WTC11 (cell line): ENCODE measurements around the gene TNNI2. TPM values are rescaled to one million over a fixed set of nuclear protein-coding genes. Genes with fewer than 3 reads are reported as not detected.

Experiments
- ATAC-seq: fragments of 200-7000 bp; cut with Tn5 transposase; 2 replicates; pipeline ENCODE4 v1.10.0; 2021; ENCODE audit warnings: mild to moderate bottlenecking, moderate library complexity
- CTCF ChIA-PET: fragments of 300-600 bp; sonication (Branson Sonifier 250); formaldehyde crosslinking; loops from one replicate; lab custom pipeline; 2021; ENCODE audit warnings: antibody characterized with exemption; lab: Charles Lee
- POLR2A ChIA-PET: fragments of 350-600 bp; sonication (Branson Sonifier 250); formaldehyde crosslinking; loops from one replicate; lab custom pipeline; 2021; ENCODE audit warnings: antibody characterized with exemption; lab: Charles Lee
- DNase-seq: peaks from one replicate; pipeline ENCODE4 v3.0.0; 2021; ENCODE audit warnings: low spot score
- H3K27ac Mint-ChIP-seq: 2 replicates; pipeline ENCODE4 v1.8.0; 2021; ENCODE audit warnings: mixed read lengths
- H3K27me3 Mint-ChIP-seq: 2 replicates; pipeline ENCODE4 v1.8.0; 2021; ENCODE audit warnings: low read depth, mild to moderate bottlenecking, moderate library complexity, mixed read lengths
- H3K36me3 Mint-ChIP-seq: 2 replicates; pipeline ENCODE4 v1.8.0; 2021; ENCODE audit warnings: mixed read lengths
- H3K4me1 Mint-ChIP-seq: 2 replicates; pipeline ENCODE4 v1.8.0; 2022; ENCODE audit warnings: mixed read lengths
- H3K4me3 Mint-ChIP-seq: 2 replicates; pipeline ENCODE4 v1.8.0; 2021; ENCODE audit warnings: mild to moderate bottlenecking, moderate library complexity, mixed read lengths
- H3K9me3 Mint-ChIP-seq: 2 replicates; pipeline ENCODE4 v1.8.0; 2021; ENCODE audit warnings: mixed read lengths
- E2F4 ChIP-seq: sonication (generic); formaldehyde crosslinking; IDR thresholded peaks from 2 replicates; pipeline ENCODE4 v1.8.1; 2022; ENCODE audit warnings: low read depth, mild to moderate bottlenecking, moderate library complexity, missing genetic modification reagents, borderline replicate concordance
- E2F5 ChIP-seq: sonication (generic); formaldehyde crosslinking; IDR thresholded peaks from 2 replicates; pipeline ENCODE4 v1.8.1; 2022; ENCODE audit warnings: mild to moderate bottlenecking, moderate library complexity, missing genetic modification reagents
- ELF4 ChIP-seq: sonication (generic); formaldehyde crosslinking; IDR thresholded peaks from 2 replicates; pipeline ENCODE4 v1.8.1; 2022; ENCODE audit warnings: low read depth, mild to moderate bottlenecking, moderate library complexity, missing genetic modification reagents
- EMX1 ChIP-seq: fragments of 250-450 bp; sonication (Bioruptor Pico); IDR thresholded peaks from 2 replicates; pipeline ENCODE4 v1.8.0; 2021; ENCODE audit warnings: mild to moderate bottlenecking
- FOXK1 ChIP-seq: sonication (generic); formaldehyde crosslinking; IDR thresholded peaks from 2 replicates; pipeline ENCODE4 v1.8.0; 2022; ENCODE audit warnings: mild to moderate bottlenecking, moderate library complexity, missing genetic modification reagents
- GRHL2 ChIP-seq: fragments of 250-450 bp; sonication (Bioruptor Pico); IDR thresholded peaks from 2 replicates; pipeline ENCODE4 v1.8.0; 2022; ENCODE audit warnings: mild to moderate bottlenecking, moderate library complexity; ENCODE audit not compliant: insufficient replicate concordance, severe bottlenecking
- IRF2 ChIP-seq: sonication (generic); formaldehyde crosslinking; IDR thresholded peaks from 2 replicates; pipeline ENCODE4 v1.8.0; 2022; ENCODE audit warnings: low read depth, missing genetic modification reagents, borderline replicate concordance
- MYBL2 ChIP-seq: sonication (generic); formaldehyde crosslinking; IDR thresholded peaks from 2 replicates; pipeline ENCODE4 v1.8.1; 2023; ENCODE audit warnings: mild to moderate bottlenecking, moderate library complexity, missing genetic modification reagents
- PREB ChIP-seq: sonication (generic); formaldehyde crosslinking; IDR thresholded peaks from 2 replicates; pipeline ENCODE4 v1.8.1; 2022; ENCODE audit warnings: mild to moderate bottlenecking, missing genetic modification reagents, moderate library complexity, borderline replicate concordance
- RELA ChIP-seq: sonication (generic); formaldehyde crosslinking; IDR thresholded peaks from 2 replicates; pipeline ENCODE4 v1.8.1; 2022; ENCODE audit warnings: missing genetic modification reagents, mild to moderate bottlenecking, borderline replicate concordance
- STAT6 ChIP-seq: sonication (generic); formaldehyde crosslinking; conservative IDR thresholded peaks from 2 replicates; pipeline ENCODE4 v1.8.1; 2023; ENCODE audit warnings: mild to moderate bottlenecking, low read depth, missing genetic modification reagents, moderate library complexity
- TCF7 ChIP-seq: sonication (generic); formaldehyde crosslinking; IDR thresholded peaks from 2 replicates; pipeline ENCODE4 v1.8.0; 2022; ENCODE audit warnings: mild to moderate bottlenecking, low read depth, missing genetic modification reagents, moderate library complexity
- TEAD1 ChIP-seq: sonication (generic); formaldehyde crosslinking; IDR thresholded peaks from 2 replicates; pipeline ENCODE4 v1.8.0; 2022; ENCODE audit warnings: mild to moderate bottlenecking, missing genetic modification reagents
- ZBTB43 ChIP-seq: sonication (generic); formaldehyde crosslinking; IDR thresholded peaks from 2 replicates; pipeline ENCODE4 v1.8.1; 2023; ENCODE audit warnings: mild to moderate bottlenecking, missing genetic modification reagents
- ZNF425 ChIP-seq: fragments of 250-450 bp; sonication (Bioruptor Pico); conservative IDR thresholded peaks from 2 replicates; pipeline ENCODE4 v1.9.0; 2021; ENCODE audit warnings: mild to moderate bottlenecking
- total RNA-seq: library from RNA; stranded (reverse); gene quantifications from 3 replicates; pipeline ENCODE4 v1.2.3, GENCODE V29; 2021
- TF ChIP-seq, protein P1 (sequence below): sonication (generic); formaldehyde crosslinking; IDR thresholded peaks from 2 replicates; pipeline ENCODE4 v1.8.0; 2022; ENCODE audit warnings: missing genetic modification reagents

TNNI2 gene
- total RNA-seq, 1 experiment from 2014 or later: not detected

GRCh38 chr11:1847926-1848639, 9.3 kb downstream of the TNNI2 start (continued):
- TF ChIP-seq, protein P1, sequence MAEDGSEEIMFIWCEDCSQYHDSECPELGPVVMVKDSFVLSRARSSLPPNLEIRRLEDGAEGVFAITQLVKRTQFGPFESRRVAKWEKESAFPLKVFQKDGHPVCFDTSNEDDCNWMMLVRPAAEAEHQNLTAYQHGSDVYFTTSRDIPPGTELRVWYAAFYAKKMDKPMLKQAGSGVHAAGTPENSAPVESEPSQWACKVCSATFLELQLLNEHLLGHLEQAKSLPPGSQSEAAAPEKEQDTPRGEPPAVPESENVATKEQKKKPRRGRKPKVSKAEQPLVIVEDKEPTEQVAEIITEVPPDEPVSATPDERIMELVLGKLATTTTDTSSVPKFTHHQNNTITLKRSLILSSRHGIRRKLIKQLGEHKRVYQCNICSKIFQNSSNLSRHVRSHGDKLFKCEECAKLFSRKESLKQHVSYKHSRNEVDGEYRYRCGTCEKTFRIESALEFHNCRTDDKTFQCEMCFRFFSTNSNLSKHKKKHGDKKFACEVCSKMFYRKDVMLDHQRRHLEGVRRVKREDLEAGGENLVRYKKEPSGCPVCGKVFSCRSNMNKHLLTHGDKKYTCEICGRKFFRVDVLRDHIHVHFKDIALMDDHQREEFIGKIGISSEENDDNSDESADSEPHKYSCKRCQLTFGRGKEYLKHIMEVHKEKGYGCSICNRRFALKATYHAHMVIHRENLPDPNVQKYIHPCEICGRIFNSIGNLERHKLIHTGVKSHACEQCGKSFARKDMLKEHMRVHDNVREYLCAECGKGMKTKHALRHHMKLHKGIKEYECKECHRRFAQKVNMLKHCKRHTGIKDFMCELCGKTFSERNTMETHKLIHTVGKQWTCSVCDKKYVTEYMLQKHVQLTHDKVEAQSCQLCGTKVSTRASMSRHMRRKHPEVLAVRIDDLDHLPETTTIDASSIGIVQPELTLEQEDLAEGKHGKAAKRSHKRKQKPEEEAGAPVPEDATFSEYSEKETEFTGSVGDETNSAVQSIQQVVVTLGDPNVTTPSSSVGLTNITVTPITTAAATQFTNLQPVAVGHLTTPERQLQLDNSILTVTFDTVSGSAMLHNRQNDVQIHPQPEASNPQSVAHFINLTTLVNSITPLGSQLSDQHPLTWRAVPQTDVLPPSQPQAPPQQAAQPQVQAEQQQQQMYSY (CRISPR knock-in tag): no peak
- TF ChIP-seq STAT6 (CRISPR knock-in tag) (no peak), EMX1 (no peak), MYBL2 (CRISPR knock-in tag) (no peak), RELA (CRISPR knock-in tag) (no peak), TEAD1 (CRISPR knock-in tag) (no peak), FOXK1 (CRISPR knock-in tag) (no peak)

DNA sequence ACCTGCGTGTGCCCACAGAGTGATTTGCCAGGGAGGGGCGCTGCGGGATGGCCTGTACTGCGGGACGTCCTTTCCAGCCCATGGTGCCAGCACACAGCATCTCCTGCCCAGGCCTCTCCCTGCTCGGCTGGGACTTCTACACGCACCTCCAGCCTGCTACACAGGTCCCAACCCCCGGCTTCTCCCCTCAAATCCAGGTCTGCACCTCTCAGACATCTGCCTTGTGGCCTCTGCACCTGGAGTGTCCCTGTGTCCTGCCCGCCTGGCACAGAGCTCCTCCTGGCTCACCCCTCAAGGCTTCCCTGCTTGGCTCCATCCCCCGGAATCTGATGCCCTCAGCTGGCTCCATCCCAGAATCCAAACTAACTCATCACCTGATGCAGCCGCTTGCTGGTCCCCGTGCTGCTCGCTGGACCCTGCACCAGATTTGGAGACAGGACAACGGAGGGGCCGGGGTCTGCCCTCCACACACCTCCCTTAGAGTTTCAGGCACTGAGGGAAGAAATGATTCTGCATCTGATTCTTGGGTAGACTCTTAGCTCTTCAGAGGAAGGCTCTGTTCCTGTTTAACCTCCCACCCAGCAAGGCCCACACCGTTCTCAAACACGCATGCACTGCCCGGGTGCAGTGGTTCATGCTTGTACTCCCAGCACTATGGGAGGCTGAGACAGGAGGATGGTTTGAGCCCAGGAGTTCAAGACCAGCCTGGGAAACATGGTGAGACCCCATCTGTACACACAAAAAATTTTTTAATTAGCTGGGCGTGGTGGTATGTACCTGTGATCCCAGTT, 10.1 kb downstream of the TNNI2 start:
- ATAC-seq (no peak), DNase-seq (no peak)
- Mint-ChIP-seq H3K27me3 (peaks cover 2% of the 10 kb centered on the region; the same call in 1 of the 2 replicates), H3K4me3 (no peak overlapping the region), H3K27ac (no peak overlapping the region), H3K36me3 (no peaks in the 10 kb centered on the region), H3K4me1 (no peaks in the 10 kb centered on the region), H3K9me3 (no peaks in the 10 kb centered on the region)
- ChIA-PET CTCF (interaction anchor here (0.9 to 3.6 kb wide), 10 partner anchors 15 to 307 kb away, joined by 3 to 21 read pairs (median 12); partner anchors contain the start of gene SYT8), POLR2A (interaction anchor here (0.7 kb wide), 1 partner anchor 16 kb away, joined by 3 read pairs; no protein-coding TSS in a partner anchor)
- no peak for TF ChIP-seq E2F4 (CRISPR knock-in tag)
- TF ChIP-seq GRHL2 (CRISPR knock-in tag): no peak
- no peak for TF ChIP-seq IRF2 (CRISPR knock-in tag)
- TF ChIP-seq ZNF425 (CRISPR knock-in tag): no peak
- no peak for TF ChIP-seq PREB (CRISPR knock-in tag)
- no peak for TF ChIP-seq ZBTB43
- TF ChIP-seq E2F5 (CRISPR knock-in tag): no peak
- TF ChIP-seq TCF7 (CRISPR knock-in tag): no peak
- no peak for TF ChIP-seq ELF4
